HG03521 (cell line): Measurements from ENCODE around the gene VPS52.

ENCODE experiments used
- ATAC-seq: cut with Tn5 transposase; IDR thresholded peaks from one replicate; pipeline ENCODE4 v1.9.1; 2021; ENCODE audit warnings: mild to moderate bottlenecking, moderate library complexity; ENCODE audit not compliant: unreplicated experiment

VPS52 gene

DNA sequence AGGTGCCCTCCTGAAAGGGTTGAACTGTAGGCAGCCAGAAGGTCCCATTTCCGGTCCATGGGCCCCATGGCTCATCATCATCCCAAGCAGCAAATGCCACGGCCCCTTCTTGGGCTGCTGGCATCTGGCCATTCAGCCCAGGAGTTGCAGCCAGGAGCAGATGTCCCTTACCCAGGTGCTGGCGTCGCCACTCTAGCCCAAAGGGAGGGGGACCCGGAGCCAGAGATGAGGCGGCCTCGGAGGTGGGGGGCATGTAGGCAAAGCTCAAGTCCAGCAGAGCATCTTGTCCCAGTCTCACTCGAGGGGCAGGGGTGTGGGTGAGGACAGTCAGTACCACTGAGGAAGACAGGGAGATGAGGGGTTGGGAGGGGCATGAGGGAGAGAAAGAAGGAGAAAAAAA lies 33.4 kb upstream of the VPS52 start:
- ATAC-seq, result no peak

DNA sequence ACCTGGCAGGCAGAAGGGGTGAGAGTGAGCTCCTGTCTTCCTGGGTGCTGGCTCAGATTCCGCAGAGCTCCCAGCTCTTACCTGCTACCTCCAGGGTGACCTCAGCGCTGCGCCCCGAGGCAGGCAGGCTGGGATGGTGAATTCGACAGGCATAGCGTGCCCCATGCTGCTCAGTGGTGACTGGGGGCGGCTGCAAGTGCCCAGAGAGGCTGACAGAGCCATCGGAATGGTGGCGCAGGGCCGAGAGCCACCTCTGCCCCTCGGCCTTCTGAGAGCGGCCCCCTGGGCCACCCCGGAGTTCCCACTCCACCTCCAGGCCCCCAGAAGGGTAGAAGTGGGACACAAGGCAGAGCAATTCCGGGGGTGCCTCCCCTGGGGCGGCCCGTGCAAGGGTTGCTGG lies 32.5 kb upstream of the VPS52 start:
- ATAC-seq, result no peak

DNA sequence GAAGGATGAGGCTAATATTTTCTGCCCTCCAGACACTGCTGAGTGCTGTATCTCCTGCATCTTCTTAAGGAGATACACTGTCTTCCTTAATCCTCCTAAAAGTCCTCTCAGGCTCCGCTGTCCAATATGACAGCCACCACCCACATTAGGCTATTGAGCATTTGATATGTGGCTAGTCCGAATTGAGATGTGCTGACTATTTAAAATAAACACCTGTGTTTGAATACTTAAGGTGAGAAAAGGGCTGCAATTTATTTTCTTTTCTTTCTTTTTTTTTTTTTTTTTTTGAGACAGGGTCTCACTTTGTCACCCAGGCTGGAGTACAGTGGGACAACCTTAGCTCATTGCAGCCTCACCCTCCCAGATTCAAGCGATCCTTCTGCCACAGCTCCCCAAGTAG lies 30.2 kb upstream of the VPS52 start:
- no peak for ATAC-seq

DNA sequence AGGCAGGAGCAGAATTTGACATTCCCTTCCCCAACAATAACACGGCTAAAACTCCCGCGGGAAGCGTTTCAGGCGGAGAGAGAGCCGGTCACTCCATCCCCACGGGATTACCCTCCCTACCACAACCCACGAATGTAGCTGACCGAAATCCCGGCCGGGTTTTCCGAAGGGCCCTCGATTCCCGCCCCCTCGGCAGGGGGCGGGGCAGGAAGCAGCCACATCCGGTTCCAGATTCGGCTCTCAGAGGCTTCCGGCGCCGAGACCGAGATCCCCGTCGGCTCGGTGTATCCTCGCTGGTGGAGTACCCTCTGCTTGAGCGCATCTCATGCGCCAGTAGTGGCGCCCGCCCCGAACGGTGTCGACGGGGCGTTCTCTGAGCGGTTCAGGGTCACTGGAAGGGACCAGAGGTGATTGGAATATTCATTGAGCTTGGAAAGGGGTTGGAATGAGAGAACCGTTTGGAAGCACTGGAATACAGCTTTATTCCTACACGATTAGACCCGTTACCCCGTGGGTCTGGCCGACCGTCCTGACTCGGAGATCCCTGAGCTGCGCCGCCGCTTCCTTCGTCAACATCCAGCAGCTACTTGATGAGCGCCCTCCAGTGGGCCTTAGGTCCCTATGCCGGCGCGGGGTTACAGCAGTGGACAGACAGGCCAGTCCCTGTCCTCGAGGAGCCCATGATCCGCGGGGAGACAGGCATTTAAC lies 27.7 kb upstream of the VPS52 start:
- ATAC-seq, result peak; percentile 52

DNA sequence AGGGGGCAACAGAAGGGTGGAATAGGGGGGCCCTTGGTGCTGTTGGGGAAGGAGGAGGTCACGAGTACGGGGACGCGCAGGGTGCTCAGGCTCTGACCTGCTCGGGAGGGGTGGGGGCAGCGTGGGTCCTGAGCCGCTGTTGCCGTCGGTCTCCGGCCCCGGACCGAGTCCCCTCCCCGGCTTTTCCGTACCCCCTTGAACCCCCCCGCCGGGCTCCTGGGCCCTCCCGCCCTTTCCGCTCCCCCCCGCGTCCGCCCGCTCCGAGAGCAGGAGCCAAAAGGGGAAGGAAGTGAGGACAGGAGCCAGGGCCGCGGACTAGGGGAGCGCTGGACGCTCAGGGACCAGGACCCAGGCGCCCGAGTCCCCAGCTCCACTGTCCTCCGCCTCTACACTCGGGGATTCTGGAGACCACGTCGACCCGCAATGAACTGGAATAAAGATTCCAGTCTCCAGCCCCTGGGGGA lies 27.1 kb upstream of the VPS52 start, which contains the start of gene RGL2:
Gene RGL2, minus strand, starts transcription at position 170 of the 464 bp plus-strand sequence. CDS start 332 bp downstream, outside the sequence.
- ATAC-seq, result peak; percentile 23

DNA sequence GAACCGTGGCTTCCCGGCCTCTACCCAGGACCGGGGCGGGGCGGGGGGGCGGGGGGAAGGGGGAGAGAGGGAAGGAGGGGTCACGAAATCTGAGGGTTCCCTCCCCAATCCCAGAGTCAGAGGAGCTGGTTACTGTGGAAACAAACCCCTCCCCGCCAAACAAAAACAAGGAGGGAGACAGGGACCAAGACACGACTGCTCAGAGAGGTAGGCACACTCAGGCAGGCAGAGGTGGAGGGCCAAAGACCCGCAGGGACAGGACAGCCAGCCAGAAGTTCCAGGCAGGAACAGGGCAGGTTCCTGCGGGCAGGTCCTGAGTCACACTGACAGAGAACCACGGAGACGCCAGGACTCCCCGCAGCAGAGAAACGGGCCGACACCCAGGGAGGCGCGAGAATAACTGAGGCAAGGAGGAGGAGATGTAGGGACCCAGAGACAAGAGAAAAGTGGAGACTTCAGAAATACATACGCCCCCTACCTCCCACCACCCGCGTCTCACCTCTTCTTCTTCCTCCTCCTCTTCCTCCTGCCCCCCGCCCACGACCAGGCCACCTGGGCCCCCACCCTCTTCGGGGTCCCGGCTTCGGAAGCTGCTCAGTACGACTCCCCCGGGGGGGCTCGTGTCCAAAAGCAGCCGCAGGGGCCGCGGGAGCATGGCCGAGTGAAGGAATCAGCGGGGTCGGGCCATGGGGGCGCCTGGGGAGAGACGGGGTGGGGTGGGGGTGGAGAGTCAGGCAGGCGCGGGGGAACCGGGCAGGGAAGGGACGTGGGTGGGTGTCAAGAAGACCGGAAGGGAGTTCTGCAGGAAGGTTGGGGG lies 26.5 kb upstream of the VPS52 start:
- peak; percentile 16 for ATAC-seq

DNA sequence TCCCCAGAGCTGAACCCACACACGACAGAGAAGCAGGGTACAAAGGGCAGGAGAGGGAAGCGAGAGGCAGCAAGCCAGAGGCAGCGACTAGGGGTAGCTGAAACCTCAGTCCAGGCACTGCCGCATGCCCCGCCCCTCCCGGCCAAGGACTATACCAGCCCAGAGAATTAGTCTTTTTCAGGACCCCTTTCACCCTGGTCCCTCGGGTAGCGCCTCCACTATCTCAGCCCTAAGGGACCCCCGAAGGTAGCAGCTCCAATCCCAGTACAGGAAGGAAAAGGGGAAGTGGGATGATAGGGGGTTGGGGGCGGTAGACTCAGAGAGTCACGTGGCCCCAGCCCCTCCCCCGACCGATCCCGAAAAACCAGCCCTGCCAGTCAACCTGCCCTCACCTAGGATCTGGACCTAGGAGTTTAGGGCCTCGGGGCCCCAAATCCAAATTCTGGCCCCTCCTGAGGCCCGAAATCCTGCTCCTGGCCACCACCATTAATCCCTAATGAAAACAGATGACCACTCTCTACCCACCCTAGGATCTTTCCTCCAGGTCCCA lies 25.8 kb upstream of the VPS52 start:
- no peak for ATAC-seq

DNA sequence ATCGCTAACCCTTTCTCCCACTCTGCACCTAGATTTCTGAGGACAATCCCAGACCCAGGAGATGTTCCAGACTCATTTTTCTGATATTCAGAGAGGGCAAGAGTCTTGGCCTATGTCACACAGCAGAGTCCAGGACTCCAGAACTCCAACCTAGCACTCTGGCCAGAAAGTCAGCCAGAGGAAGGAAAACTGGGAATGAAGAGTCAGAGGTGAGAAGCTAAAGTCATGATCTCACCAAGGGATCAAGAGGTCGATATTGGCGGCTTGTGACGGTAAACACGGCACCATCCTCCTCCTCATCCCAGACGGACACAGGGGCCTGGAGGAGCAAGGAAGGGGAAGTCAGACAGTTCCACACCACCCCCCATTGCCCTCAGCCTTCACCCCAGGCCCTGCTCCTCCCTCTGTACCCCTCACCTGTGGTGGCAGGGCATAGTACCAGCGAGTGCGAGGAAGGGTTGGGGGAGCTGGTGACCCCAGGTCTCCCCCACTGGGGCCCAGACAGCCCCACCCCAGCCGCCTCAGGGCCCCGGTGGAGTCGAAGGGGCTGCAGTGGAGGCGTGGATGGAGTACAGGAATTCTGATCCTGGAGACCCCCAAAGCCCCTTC lies 25.2 kb upstream of the VPS52 start:
- no peak for ATAC-seq

DNA sequence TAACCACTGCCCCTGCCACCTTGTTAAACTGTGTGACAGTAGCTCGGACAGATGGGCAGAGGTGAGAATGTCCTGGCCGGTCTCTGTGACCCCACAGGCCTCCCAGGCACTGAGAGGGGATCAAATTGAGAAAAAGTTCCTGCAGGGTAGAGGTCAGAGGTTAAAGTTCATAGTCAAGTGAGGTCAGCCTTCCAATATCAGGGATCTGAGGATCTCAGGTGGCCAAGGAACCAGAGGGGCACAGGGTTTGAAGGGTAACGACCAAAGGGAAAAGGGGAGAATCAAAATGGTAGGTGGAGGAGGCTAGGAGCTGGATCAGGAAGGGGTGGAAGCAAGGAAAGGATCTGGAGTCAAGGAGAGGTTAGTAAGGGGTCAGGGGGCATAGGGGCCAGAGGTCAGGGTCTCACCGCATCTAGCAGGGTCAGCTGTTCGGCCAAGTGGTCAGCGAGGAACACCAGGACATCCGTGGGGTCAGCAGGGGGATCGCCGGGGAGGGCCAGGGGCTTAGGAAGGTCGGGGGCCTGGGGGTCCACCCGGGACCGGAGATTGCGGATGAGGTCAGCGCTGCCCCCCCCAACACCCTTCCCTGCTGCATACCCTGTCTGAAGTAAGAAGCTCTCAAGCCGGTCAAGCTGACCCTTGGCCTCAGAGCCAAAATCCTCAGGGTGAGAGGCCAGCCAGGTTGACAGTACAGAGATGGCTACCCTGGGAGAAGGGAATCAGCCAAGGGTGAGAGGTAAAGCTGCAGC lies 24.1 kb upstream of the VPS52 start:
- no peak for ATAC-seq

DNA sequence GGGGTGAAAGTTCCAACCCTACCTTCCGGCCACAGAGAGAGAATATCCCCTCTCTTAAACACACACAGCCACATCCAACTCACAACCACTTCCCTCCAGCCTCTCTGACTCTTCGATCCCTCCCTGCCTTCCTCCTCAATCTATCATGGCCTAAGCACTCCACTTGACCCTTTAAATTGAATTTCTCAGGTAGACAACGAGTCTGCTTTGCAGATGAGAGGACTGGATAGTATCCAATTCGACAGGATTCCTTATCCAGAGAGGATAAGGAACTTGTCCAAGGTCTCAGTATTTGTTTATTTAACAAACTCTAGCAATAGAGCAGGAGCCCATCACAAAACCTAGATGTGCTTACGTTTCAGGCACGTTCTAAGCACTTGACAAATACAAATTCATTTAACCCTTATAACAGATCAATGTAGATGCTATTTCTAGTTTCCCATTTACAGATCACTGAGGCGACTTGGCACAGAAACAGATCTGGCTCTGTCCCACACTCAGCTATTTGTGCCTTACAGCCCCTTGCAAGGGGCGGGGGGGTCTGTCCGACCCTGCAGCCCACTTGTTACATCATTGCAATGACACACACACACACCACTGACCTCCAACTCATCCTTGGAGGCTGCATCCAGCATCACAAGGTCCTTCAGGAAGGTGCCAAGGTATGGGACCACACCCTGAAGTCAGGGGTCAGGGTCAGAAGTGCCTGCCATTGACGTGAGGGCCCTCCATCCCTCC lies 22.6 kb upstream of the VPS52 start:
- no peak for ATAC-seq

DNA sequence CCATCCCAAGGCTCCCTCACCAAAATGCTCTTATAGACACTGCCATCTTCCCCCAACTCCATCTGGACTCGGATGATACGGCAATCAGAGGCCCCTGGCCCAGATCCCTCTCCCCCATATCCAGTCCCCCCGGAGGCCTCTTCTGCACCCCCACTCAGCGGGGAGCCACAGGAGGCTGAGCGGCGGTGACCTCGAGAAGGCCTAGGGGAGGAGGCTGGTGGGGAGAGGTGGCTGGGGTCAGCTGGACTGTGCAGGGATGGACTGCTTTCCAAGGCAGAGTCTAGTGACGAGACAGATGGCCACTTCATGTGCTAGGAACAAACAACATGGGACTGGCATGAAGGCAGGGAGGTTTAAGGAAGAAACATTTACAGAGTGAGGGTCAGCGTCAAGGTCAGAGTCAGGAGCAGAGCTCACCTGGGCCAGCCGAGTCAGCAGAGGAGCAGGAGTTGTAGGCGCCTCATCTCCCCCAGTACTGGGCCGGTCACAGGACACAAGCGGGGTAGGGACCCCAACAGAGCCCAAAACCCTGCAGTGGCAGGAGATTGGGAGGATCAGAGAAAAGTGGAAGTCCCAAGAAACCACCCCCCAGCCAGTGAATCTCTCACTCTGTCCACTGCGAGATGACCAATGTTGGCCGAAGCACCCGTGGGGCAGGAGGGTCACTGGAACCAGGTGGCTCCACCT lies 21.5 kb upstream of the VPS52 start:
- no peak for ATAC-seq

DNA sequence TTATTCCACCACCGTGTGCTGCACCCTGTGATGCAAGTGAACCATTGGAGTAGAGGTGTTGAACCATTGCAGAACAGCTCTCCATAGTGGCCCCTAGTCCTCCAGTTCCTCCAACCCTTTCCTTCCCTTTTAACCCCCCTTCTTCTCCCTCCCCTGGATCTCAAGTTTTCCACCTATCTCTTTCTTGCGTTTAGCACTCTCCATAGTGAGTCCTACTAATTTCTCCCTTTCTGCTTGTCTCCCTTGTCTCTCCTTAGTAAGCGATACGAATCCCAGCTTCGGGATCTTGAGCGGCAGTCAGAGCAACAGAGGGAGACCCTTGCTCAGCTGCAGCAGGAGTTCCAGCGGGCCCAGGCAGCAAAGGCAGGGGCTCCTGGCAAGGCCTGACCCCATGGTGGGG lies 18.8 kb upstream of the VPS52 start:
- no peak for ATAC-seq

DNA sequence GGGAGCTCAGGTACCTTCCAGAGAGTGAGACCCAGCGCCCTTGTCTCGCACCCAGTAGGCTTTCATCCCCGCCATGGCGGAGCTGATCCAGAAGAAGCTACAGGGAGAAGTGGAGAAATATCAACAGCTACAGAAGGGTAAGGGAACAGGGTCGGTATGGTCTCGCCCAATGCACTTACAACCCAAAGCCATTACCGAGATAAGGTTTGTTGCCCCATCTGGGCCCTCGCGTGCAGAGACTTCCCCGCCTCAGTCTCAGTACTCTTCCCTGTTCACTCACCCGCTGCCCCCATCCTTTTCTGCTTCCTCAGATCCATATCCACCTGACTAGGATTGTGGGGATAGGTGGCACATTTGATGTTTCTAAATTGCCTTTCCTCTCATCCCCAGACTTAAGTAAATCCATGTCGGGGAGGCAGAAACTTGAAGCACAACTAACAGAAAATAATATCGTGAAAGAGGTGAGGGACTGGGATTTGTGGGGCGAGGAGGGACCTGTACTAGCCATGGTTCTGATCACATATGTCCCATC lies 18.2 kb upstream of the VPS52 start:
- no peak for ATAC-seq

DNA sequence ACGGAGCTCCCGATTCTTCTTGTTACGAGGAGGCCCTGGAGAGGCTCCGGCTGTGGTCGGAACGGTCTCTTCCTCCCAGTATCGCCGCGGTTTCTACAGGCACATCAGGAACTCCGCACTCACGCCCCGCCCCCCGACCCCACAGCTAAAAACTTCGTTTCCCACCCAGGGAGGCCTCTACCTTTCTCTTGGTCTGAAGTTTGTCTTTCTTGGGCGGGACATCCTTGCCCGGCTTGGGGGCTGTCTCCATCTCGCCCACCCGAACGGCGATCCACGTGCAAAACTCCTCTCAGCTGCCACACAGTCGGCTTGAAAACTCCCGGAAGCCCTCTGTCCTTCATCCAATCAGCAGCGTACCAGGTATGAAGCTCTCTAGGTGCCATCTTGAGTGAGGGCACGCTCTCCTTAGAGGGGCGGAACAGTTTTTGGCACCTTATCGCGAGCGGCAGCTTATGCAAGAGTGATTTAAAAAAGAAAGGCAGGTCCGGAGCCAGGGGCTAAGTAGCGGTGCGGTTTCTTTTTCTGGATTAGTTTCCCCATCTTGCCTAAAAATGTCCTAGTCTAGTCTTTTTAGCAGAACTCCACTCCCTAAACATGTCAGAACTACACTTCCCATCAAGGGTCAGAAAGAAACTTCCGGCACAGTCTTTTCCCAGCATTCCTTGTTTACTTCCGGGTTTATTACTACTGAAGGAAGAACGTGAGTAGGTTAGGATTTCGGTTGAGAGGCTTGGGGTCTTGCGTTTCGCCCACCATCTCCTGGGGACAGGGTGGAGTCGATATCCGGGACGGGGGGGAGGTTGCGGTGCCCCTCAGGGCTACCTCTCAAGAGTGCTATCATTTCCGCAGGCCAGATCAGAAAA lies 17.5 kb upstream of the VPS52 start, which contains the start of the genes PFDN6 and WDR46:
Gene PFDN6, plus strand, starts transcription at position 681 of the 863 bp plus-strand sequence. CDS start 256 bp downstream, outside the sequence.
Gene WDR46, minus strand, starts transcription at position 319 of the 863 bp plus-strand sequence. Its CDS starts 69 bp downstream, at position 250.
- peak; percentile 76 for ATAC-seq

DNA sequence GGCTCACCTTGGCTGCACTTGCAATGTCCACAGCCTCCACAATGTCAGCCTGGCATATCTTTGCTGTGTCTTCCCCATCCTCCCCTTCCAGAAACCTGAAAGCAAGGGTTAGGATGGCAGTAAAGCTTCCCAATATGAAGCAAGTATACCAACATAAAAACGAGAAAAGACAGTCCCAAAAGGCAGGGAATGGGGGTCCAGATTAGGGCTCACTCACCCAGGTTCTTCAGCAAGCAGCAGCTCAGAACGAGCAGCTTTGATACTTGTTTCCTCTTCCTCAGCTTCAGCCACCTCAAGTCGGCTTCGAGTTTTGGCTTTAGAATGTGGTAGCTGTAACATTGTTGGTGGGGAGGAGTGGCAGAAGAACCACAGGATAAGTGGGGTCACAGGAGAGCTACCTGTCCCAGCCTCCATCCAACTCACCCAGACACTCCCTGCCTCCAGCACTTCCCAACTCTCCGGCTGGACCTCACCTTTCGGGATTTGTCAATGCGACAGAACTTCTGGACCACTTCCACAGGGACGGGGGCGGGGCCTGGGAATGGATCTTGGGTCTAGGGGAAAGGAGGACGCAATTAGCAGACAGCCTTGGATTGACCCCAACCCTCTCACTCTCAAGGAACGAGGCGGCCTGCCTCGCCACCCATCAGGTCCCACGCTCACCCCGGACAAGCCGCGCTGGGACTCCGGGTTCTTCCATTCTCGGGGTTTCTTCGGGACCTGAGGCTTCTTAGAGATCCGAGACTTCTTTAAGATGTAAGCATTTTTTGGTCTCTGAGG lies 16.7 kb upstream of the VPS52 start:
- ATAC-seq, result no peak

DNA sequence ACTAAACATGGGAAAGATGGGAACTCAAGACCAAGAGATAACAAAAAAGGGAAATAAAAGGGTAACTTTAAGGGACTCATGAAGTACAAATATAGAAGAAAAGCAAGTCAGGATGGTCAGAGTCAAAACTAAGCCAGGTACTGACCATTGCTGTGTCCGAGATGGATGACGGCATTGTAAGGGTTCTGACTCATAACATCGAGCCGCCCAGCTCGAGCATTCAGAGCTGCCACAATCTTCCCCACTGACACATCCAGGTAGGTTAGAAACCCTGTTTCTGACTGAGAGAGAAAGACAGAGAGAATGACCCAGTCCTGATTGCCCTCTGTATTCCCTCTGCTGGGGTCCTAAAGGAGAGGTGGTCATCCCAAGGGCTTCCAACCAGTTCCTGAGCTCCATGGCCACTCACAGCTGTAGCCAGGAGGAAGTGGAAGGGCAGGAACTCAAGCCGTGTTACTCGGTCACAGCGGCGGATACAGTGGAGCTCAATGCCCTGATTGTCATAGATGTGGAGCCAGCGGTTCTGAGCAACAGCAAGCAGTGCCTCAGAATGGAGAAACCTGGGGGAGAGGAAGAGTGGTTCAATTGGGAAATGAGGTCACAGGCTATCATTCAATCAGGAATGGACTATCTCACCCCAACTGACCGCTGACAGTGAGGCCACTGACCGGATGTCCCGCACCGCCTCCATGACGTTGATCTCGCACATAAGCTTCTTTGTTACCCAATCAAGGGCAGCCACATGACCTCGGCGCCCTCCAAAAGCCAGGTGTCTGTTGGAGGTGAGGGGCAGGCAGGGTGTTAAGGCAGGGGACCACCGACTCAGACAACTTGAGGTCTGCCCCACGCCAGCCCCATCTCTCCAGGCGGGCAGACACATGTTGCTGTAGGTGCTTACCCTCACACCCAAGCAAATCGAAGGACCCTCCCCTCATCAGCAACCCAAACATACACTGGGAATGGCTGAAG lies 15.6 kb upstream of the VPS52 start:
- ATAC-seq, result no peak
